IMR-90 (cell line): Measurements from ENCODE around the gene SMIM36. TPM values are rescaled to one million over a fixed set of nuclear protein-coding genes. Genes with fewer than 3 reads are reported as not detected.

Experiments used
- ATAC-seq: fragments of 200-7000 bp; cut with Tn5 transposase; 2 replicates; pipeline ENCODE4 v1.9.1; 2020; ENCODE audit warnings: low read depth, mild to moderate bottlenecking, moderate library complexity
- BruUV-seq: library from RNA; stranded (reverse); fragments of 400-500 nt; replicated peaks from 2 replicates; lab custom pipeline; 2021; lab: Mats Ljungman, UMichigan
- CTCF ChIA-PET: fragments of 300-600 bp; formaldehyde crosslinking; extraction: SDS; loops from one replicate; lab custom pipeline; 2021; ENCODE audit warnings: antibody characterized with exemption; lab: Yijun Ruan, JAX
- POLR2A ChIA-PET: fragments of 300-600 bp; sonication (Branson Sonifier 250); formaldehyde crosslinking; loops from one replicate; lab custom pipeline; 2022; ENCODE audit warnings: antibody characterized with exemption; ENCODE audit not compliant: unreplicated experiment; lab: Charles Lee
- DNase-seq: peaks from one replicate; pipeline ENCODE4 v3.0.0; 2013
- H2AFZ ChIP-seq: replicated peaks from 2 replicates; pipeline ENCODE3; 2013; ENCODE audit warnings: low read length, mild to moderate bottlenecking; ENCODE audit not compliant: poor library complexity
- H2AK5ac ChIP-seq: 2 replicates; pipeline ENCODE4 v1.6.1; 2013; ENCODE audit warnings: low read depth, low read length, inconsistent platforms
- H2AK9ac ChIP-seq: replicated peaks from 2 replicates; pipeline ENCODE3; 2013; ENCODE audit warnings: mild to moderate bottlenecking, low read depth, low read length, moderate library complexity; ENCODE audit not compliant: poor library complexity
- H2BK120ac ChIP-seq: 2 replicates; pipeline ENCODE4 v1.6.1; 2013; ENCODE audit warnings: low read depth, low read length, inconsistent platforms
- H2BK15ac ChIP-seq: 3 replicates; pipeline ENCODE4 v1.6.1; 2013; ENCODE audit warnings: low read depth, low read length, inconsistent platforms
- H2BK20ac ChIP-seq: 2 replicates; pipeline ENCODE4 v1.6.1; 2013; ENCODE audit warnings: low read depth, mild to moderate bottlenecking, inconsistent platforms, low read length, moderate library complexity
- H2BK5ac ChIP-seq: 2 replicates; pipeline ENCODE4 v1.6.1; 2013; ENCODE audit warnings: mild to moderate bottlenecking, low read depth, low read length, inconsistent platforms; ENCODE audit not compliant: poor library complexity, severe bottlenecking
- H3K14ac ChIP-seq: replicated peaks from 2 replicates; pipeline ENCODE4 v1.6.1; 2013; ENCODE audit warnings: low read depth, low read length, inconsistent platforms
- H3K18ac ChIP-seq: 2 replicates; pipeline ENCODE4 v1.6.1; 2013; ENCODE audit warnings: low read depth, low read length, control low read depth
- H3K23ac ChIP-seq: 2 replicates; pipeline ENCODE4 v1.6.1; 2013; ENCODE audit warnings: low read depth, low read length, inconsistent platforms
- H3K27ac ChIP-seq: 2 replicates; pipeline ENCODE4 v1.5.1; 2013; ENCODE audit warnings: mild to moderate bottlenecking, control low read depth, low read length; ENCODE audit not compliant: insufficient read depth
- H3K27me3 ChIP-seq: 2 replicates; pipeline ENCODE4 v1.6.1; 2013; ENCODE audit warnings: low read length; ENCODE audit not compliant: control insufficient read depth, insufficient read depth
- H3K36me3 ChIP-seq: 2 replicates; pipeline ENCODE4 v1.6.1; 2013; ENCODE audit warnings: low read length, mixed read lengths; ENCODE audit not compliant: control insufficient read depth, insufficient read depth
- H3K4ac ChIP-seq: 2 replicates; pipeline ENCODE4 v1.6.1; 2013; ENCODE audit warnings: low read depth, low read length, inconsistent platforms
- H3K4me1 ChIP-seq: 2 replicates; pipeline ENCODE4 v1.6.1; 2013; ENCODE audit warnings: low read length, mixed read lengths; ENCODE audit not compliant: control insufficient read depth, insufficient read depth
- H3K4me2 ChIP-seq: 2 replicates; pipeline ENCODE4 v1.6.1; 2013; ENCODE audit warnings: low read depth, mild to moderate bottlenecking, control low read depth, low read length, moderate library complexity
- H3K4me3 ChIP-seq: 2 replicates; pipeline ENCODE4 v1.5.1; 2013; ENCODE audit warnings: low read depth, mild to moderate bottlenecking, control low read depth, low read length, moderate library complexity; ENCODE audit not compliant: insufficient read depth
- H3K56ac ChIP-seq: 2 replicates; pipeline ENCODE4 v1.6.1; 2013; ENCODE audit warnings: low read length, inconsistent platforms; ENCODE audit not compliant: insufficient read depth; ENCODE audit errors: extremely low read depth
- H3K79me1 ChIP-seq, 2 experiments: 2 replicates each; pipeline ENCODE4 v1.6.1; 2013; ENCODE audit warnings: low read length in 2 of 2, inconsistent platforms in 1 of 2, low read depth in 1 of 2
- H3K9ac ChIP-seq: 2 replicates; pipeline ENCODE4 v1.6.1; 2013; ENCODE audit warnings: low read depth, low read length, control low read depth
- H3K9me1 ChIP-seq: 2 replicates; pipeline ENCODE4 v1.6.1; 2013; ENCODE audit warnings: low read length, inconsistent platforms; ENCODE audit not compliant: insufficient read depth
- H3K9me3 ChIP-seq: 2 replicates; pipeline ENCODE4 v1.6.1; 2013; ENCODE audit warnings: low read length; ENCODE audit not compliant: control insufficient read depth, insufficient read depth
- H4K20me1 ChIP-seq: 2 replicates; pipeline ENCODE4 v1.6.1; 2013; ENCODE audit warnings: low read length, inconsistent platforms; ENCODE audit not compliant: insufficient read depth
- H4K5ac ChIP-seq: 2 replicates; pipeline ENCODE4 v1.6.1; 2013; ENCODE audit warnings: mild to moderate bottlenecking, low read depth, low read length, control low read depth
- H4K8ac ChIP-seq, 2 experiments: 2 replicates each; pipeline ENCODE4 v1.6.1; 2013; ENCODE audit warnings: low read depth in 2 of 2, low read length in 2 of 2, control low read depth in 1 of 2, inconsistent platforms in 1 of 2
- H4K91ac ChIP-seq: 2 replicates; pipeline ENCODE4 v1.6.1; 2013; ENCODE audit warnings: low read depth, low read length, inconsistent platforms; ENCODE audit not compliant: insufficient read depth
- BHLHE40 ChIP-seq: fragments of 150-350 bp; IDR thresholded peaks from 2 replicates; pipeline ENCODE4 v1.6.1; 2016; ENCODE audit warnings: mild to moderate bottlenecking, low read depth, low read length
- FOS ChIP-seq: fragments of 150-350 bp; IDR thresholded peaks from 2 replicates; pipeline ENCODE4 v1.6.1; 2016; ENCODE audit warnings: low read depth, low read length
- MAFK ChIP-seq: IDR thresholded peaks from 2 replicates; pipeline ENCODE4 v1.6.1; 2012; ENCODE audit warnings: low read depth, low read length, improper control_type of control experiment
- MXI1 ChIP-seq: IDR thresholded peaks from 2 replicates; pipeline ENCODE4 v1.6.1; 2012; ENCODE audit warnings: low read depth, mild to moderate bottlenecking, low read length, moderate library complexity, borderline replicate concordance
- WGBS, 2 experiments: methylation state at CpG; one replicate each; pipeline versions ENCODE4 v1.1.5 to v1.1.7; 2013; ENCODE audit warnings: missing lambda C conversion rate in 2 of 2; ENCODE audit not compliant: insufficient read length in 1 of 2; ENCODE audit errors: extremely low coverage in 2 of 2; 5-methylcytosine and 5-hydroxymethylcytosine counted together
- dilution Hi-C: fragments of 300-500 bp; cut with HindIII; formaldehyde crosslinking; loops from one replicate; pipeline ENCODE4 v1.14.3; 2018; ENCODE audit warnings: low sequenced_read_pairs; ENCODE audit not compliant: unreplicated experiment
- in situ Hi-C: fragments of 300-500 bp; cut with MboI; formaldehyde crosslinking; loops from 3 replicates; pipeline ENCODE4 v1.14.3; 2019; ENCODE audit warnings: low sequenced_read_pairs, inconsistent platforms, mixed read lengths
- intact Hi-C: fragments of 100-400 bp; cut with micrococcal nuclease; formaldehyde crosslinking; loops from 2 replicates; pipeline ENCODE4 v1.10.0; 2022
- polyA plus RNA-seq, 3 experiments: library from polyadenylated mRNA; depleted of rRNA; stranded (reverse); fragments of >200 nt; gene quantifications; 2 replicates each; pipeline ENCODE4 v1.2.3, GENCODE V29; 2012; ENCODE audit warnings: low replicate concordance in 1 of 3
- total RNA-seq: library from RNA; depleted of rRNA; stranded (reverse); fragments of >200 nt; gene quantifications from 2 replicates; pipeline ENCODE4 v1.2.3, GENCODE V29; 2012
- TF ChIP-seq, protein P1 (sequence below): fragments of 150-350 bp; IDR thresholded peaks from 2 replicates; pipeline ENCODE4 v1.6.1; 2017; ENCODE audit warnings: mild to moderate bottlenecking, antibody characterized with exemption, low read length, low read depth
- TF ChIP-seq, protein P2 (sequence below): conservative IDR thresholded peaks from 2 replicates; pipeline ENCODE4 v1.5.1; 2012; ENCODE audit warnings: mild to moderate bottlenecking, low read depth, low read length, improper control_type of control experiment
- TF ChIP-seq, protein P3 (sequence below): fragments of 150-350 bp; IDR thresholded peaks from 2 replicates; pipeline ENCODE4 v1.6.1; 2016; ENCODE audit warnings: low read depth, mild to moderate bottlenecking, low read length, moderate library complexity, borderline replicate concordance

Gene SMIM36
- total and polyA plus RNA-seq, 2 of the 4 experiments (the other 2 are of a cell fraction): not detected

DNA sequence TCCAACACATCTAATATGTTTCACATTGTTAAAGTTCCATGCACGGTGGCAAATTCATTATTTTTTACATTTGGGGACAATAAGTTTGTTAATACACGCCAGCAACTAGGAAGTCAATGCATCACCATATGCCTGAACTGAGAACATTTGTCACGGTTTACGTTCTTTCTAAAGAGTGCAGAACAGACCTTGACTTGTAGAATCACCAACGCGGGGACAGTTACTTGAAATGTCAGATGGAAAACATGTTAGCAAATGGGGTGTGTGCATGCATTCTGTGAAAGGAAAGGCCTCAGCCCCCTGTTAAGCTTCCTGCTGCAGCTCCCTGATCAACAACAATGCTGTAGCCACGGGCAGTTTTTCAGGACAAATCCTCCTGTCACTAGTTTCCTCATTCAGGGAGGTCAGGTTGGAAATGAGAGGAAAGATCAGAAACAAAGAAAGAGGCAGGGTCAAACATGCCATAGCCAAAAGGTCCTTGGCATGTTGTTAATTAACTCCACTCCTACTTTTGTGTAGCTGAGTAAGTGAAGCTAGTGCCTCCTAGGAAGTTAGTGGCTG, 18.4 kb downstream of the SMIM36 start:
- no peak for ATAC-seq
- POLR2A ChIA-PET: no interaction called here

More for the DNA sequence above, 18.4 kb downstream of the SMIM36 start:
- H2BK20ac ChIP-seq: no peak overlapping the region
- no peak overlapping the region for H2BK5ac ChIP-seq
- no peak overlapping the region for H3K56ac ChIP-seq
- H4K91ac ChIP-seq: no peak overlapping the region
- no TSS peak for BruUV-seq
- H4K5ac ChIP-seq: no peak overlapping the region
- H2BK120ac ChIP-seq: no peak overlapping the region
- H3K23ac ChIP-seq: no peak overlapping the region
- no peak overlapping the region for H2AK5ac ChIP-seq
- no peak overlapping the region for H3K4me2 ChIP-seq
- H4K20me1 ChIP-seq: no peaks in the 10 kb centered on the region
- peaks cover 2% of the 10 kb centered on the region; the same call in 1 of the 2 replicates for H3K27me3 ChIP-seq
- H3K36me3 ChIP-seq: no peaks in the 10 kb centered on the region
- H3K9me1 ChIP-seq: no peaks in the 10 kb centered on the region
- H3K4ac ChIP-seq: no peak overlapping the region
- H3K9me3 ChIP-seq: no peaks in the 10 kb centered on the region
- no peak overlapping the region for H3K14ac ChIP-seq
- no peaks in the 10 kb centered on the region for H3K79me1 ChIP-seq
- dilution Hi-C loops: no loop called here
- no peak overlapping the region for H2BK15ac ChIP-seq
- WGBS, 2 experiments: 62% methylated on average over 5 of the region's 7 CpGs; no CpG with 5 or more reads in 1 of the 2 experiments
- no peak overlapping the region for H4K8ac ChIP-seq
- no peak overlapping the region for H2AFZ ChIP-seq
- H3K18ac ChIP-seq: no peak overlapping the region
- H3K9ac ChIP-seq: no peak overlapping the region
- no peak overlapping the region for H3K4me3 ChIP-seq
- in situ Hi-C loops: no loop called here
- peaks cover 2% of the 10 kb centered on the region; the same call in 1 of the 2 replicates for H3K4me1 ChIP-seq
- CTCF ChIA-PET: no interaction called here
- H2AK9ac ChIP-seq: no peak overlapping the region
- no peak for DNase-seq
- intact Hi-C loops: no loop called here
- TF ChIP-seq FOS (no peak), MXI1 (no peak), MAFK (no peak), BHLHE40 (no peak)
- TF ChIP-seq, protein P1, sequence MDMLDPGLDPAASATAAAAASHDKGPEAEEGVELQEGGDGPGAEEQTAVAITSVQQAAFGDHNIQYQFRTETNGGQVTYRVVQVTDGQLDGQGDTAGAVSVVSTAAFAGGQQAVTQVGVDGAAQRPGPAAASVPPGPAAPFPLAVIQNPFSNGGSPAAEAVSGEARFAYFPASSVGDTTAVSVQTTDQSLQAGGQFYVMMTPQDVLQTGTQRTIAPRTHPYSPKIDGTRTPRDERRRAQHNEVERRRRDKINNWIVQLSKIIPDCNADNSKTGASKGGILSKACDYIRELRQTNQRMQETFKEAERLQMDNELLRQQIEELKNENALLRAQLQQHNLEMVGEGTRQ: no peak
- TF ChIP-seq, protein P2, sequence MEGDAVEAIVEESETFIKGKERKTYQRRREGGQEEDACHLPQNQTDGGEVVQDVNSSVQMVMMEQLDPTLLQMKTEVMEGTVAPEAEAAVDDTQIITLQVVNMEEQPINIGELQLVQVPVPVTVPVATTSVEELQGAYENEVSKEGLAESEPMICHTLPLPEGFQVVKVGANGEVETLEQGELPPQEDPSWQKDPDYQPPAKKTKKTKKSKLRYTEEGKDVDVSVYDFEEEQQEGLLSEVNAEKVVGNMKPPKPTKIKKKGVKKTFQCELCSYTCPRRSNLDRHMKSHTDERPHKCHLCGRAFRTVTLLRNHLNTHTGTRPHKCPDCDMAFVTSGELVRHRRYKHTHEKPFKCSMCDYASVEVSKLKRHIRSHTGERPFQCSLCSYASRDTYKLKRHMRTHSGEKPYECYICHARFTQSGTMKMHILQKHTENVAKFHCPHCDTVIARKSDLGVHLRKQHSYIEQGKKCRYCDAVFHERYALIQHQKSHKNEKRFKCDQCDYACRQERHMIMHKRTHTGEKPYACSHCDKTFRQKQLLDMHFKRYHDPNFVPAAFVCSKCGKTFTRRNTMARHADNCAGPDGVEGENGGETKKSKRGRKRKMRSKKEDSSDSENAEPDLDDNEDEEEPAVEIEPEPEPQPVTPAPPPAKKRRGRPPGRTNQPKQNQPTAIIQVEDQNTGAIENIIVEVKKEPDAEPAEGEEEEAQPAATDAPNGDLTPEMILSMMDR: no peak
- TF ChIP-seq, protein P3, sequence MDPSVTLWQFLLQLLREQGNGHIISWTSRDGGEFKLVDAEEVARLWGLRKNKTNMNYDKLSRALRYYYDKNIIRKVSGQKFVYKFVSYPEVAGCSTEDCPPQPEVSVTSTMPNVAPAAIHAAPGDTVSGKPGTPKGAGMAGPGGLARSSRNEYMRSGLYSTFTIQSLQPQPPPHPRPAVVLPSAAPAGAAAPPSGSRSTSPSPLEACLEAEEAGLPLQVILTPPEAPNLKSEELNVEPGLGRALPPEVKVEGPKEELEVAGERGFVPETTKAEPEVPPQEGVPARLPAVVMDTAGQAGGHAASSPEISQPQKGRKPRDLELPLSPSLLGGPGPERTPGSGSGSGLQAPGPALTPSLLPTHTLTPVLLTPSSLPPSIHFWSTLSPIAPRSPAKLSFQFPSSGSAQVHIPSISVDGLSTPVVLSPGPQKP: no peak
- H3K27ac ChIP-seq: no peak overlapping the region
